Measurements from ENCODE around the gene PSMB8. TPM values are rescaled to one million over a fixed set of nuclear protein-coding genes. Genes with fewer than 3 reads are reported as not detected.

Gene PSMB8
- 72.5 and 78.2 TPM in 2 replicates for total RNA-seq

- H3K4me3 ChIP-seq (ENCODE audit: low read depth, low read length): peak within 1 kb of the TSS; percentile 96
- DNase-seq (ENCODE audit: low read depth): peak; percentile 95
- TF ChIP-seq, protein P1, sequence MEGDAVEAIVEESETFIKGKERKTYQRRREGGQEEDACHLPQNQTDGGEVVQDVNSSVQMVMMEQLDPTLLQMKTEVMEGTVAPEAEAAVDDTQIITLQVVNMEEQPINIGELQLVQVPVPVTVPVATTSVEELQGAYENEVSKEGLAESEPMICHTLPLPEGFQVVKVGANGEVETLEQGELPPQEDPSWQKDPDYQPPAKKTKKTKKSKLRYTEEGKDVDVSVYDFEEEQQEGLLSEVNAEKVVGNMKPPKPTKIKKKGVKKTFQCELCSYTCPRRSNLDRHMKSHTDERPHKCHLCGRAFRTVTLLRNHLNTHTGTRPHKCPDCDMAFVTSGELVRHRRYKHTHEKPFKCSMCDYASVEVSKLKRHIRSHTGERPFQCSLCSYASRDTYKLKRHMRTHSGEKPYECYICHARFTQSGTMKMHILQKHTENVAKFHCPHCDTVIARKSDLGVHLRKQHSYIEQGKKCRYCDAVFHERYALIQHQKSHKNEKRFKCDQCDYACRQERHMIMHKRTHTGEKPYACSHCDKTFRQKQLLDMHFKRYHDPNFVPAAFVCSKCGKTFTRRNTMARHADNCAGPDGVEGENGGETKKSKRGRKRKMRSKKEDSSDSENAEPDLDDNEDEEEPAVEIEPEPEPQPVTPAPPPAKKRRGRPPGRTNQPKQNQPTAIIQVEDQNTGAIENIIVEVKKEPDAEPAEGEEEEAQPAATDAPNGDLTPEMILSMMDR (IDR thresholded peaks at IDR 0.05; ENCODE audit: insufficient read depth, low read depth, low read length): no peak
Measured at GRCh38 chr6:32843979-32844838, at the start of gene PSMB8. PSMB8 (minus strand) TSS chr6:32844047; CDS start chr6:32843996, 51 bp downstream.

GRCh38 chr6:32890831-32891230 is 47.0 kb upstream of the PSMB8 start:
- no peak overlapping the region for H3K4me3 ChIP-seq (ENCODE audit: low read depth, low read length)
- no peak for DNase-seq (ENCODE audit: low read depth)
- TF ChIP-seq, protein P1 (IDR thresholded peaks at IDR 0.05; ENCODE audit: insufficient read depth, low read depth, low read length): no peak

DNA sequence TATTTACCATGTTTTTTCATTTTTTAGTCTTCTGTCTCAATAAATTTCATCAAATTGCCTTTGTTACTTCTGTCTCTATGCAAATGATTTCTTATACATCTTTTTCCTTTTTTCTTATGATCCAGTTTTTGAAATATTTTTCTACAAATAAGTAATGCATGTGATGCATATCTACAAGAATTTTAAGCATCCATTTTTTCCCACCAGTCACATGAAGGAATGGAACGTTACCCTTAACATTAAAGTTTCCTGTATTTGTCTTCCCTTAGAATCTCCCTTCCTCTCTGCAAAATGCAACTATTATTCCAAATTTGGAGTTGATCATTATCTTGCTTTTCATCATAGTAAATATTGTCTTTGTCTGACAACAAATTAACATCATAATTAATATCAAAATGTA is 45.7 kb upstream of the PSMB8 start:
- TF ChIP-seq, protein P1 (IDR thresholded peaks at IDR 0.05; ENCODE audit: insufficient read depth, low read depth, low read length): no peak
- H3K4me3 ChIP-seq (ENCODE audit: low read depth, low read length): no peak overlapping the region
- DNase-seq (ENCODE audit: low read depth): no peak

DNA sequence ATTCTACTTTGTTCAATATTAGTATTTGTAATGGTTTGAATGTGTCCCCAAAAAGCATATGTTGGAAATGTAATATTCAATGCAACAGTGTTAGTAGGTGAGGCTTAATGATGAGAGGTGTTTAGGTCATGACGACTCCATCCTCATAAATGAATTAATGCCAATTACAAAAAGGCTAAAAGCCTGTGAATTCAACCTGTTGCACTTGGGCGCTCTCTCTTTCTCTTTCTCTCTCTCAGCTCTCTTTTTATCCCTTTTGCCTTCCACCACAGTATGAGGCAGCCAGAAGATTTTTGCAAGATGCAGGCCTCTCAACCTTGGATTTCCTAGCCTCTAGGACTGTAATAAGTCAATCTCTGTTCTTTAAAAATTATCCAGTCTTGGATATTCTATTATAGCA is 44.7 kb upstream of the PSMB8 start:
- TF ChIP-seq, protein P1 (IDR thresholded peaks at IDR 0.05; ENCODE audit: insufficient read depth, low read depth, low read length): no peak
- H3K4me3 ChIP-seq (ENCODE audit: low read depth, low read length): no peak overlapping the region
- DNase-seq (ENCODE audit: low read depth): no peak

GRCh38 chr6:32887616-32888015 is 43.8 kb upstream of the PSMB8 start:
- no peak overlapping the region for H3K4me3 ChIP-seq (ENCODE audit: low read depth, low read length)
- TF ChIP-seq, protein P1 (IDR thresholded peaks at IDR 0.05; ENCODE audit: insufficient read depth, low read depth, low read length): no peak
- no peak for DNase-seq (ENCODE audit: low read depth)

GRCh38 chr6:32886681-32887383 is 43.0 kb upstream of the PSMB8 start:
- no peak overlapping the region for H3K4me3 ChIP-seq (ENCODE audit: low read depth, low read length)
- TF ChIP-seq, protein P1 (IDR thresholded peaks at IDR 0.05; ENCODE audit: insufficient read depth, low read depth, low read length): no peak
- DNase-seq (ENCODE audit: low read depth): peak; percentile 65

Data from fibroblast of villous mesenchyme (primary cell).